Amygdala (tissue), 56 donors: ENCODE data around the gene STEAP3.
A peak's percentile ranks its signal among the peaks of the same experiment; 100 is the strongest.

Experiments used
- DNase-seq, 56 donors: peaks; one replicate each; lab custom pipeline; 2025; lab: John Stamatoyannopoulos, UW

The STEAP3 gene

GRCh38 chr2:119223521-119224390 lies at the start of gene STEAP3:
Gene STEAP3, plus strand, starts transcription at chr2:119223834. Its CDS starts 7,179 bp downstream, at chr2:119231013.
- DNase-seq = peak in 18 of 56 donors; percentile 13 to 44 (median 33)

GRCh38 chr2:119174216-119174992 lies 49.2 kb upstream of the STEAP3 start:
- peak in 17 of 56 donors; percentile 9 to 52 (median 20) for DNase-seq

GRCh38 chr2:119174993-119175347 lies 48.7 kb upstream of the STEAP3 start:
- DNase-seq = no peak

- no peak for DNase-seq
Measured at GRCh38 chr2:119175517-119175916, 48.1 kb upstream of the STEAP3 start.

GRCh38 chr2:119177171-119177837 lies 46.3 kb upstream of the STEAP3 start:
- no peak for DNase-seq

GRCh38 chr2:119177838-119178190 lies 45.8 kb upstream of the STEAP3 start:
- DNase-seq = no peak

- DNase-seq = no peak
Measured at GRCh38 chr2:119178776-119179175, 44.9 kb upstream of the STEAP3 start.

- no peak for DNase-seq
Measured at GRCh38 chr2:119179202-119179601, 44.4 kb upstream of the STEAP3 start.

- no peak for DNase-seq
Measured at GRCh38 chr2:119179991-119180390, 43.6 kb upstream of the STEAP3 start.

GRCh38 chr2:119180892-119181291 lies 42.7 kb upstream of the STEAP3 start:
- no peak for DNase-seq

- no peak for DNase-seq
Measured at GRCh38 chr2:119181391-119181790, 42.2 kb upstream of the STEAP3 start.

- peak in 1 of 56 donors; percentile 27 for DNase-seq
Measured at GRCh38 chr2:119181791-119182445, 41.7 kb upstream of the STEAP3 start.

GRCh38 chr2:119184512-119184911 lies 39.1 kb upstream of the STEAP3 start:
- no peak for DNase-seq

DNA sequence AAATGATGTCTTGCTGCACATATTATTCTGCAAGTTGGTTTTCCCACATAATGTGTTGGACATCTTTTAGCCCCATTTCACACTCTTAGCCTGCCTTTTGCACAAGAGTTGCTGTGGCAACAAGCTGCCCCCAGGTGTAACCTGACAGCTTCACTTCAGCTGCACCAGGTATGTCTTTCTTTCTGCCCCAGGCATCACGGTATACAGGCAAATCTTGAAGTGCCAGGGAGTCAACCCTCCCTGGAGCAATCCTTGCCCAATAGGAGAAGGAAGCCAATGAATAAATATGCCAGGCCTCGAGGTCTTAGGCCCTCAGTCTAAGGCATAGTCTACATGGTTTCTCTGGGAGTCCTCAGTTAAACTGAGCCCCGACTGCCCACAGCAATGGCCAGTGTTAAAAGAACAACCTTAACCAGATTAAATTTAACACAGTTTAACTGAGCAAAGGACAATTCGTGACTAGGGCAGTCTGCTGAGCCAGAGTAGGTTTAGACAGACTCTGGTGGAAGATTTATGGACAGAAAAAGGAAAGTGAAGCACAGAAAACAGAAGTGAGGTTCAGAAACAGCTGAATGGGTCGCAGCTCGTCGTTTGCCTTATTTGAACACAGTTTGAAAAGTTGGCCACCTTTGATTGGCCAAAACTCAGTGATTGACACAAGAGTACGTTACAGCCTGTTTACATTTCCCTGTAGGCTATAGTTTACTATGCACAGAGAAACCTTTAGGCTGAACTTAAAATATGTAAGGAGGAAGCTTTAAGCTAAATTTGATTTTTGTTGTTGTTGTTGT lies 33.1 kb upstream of the STEAP3 start:
- DNase-seq = no peak

- no peak for DNase-seq
Measured at GRCh38 chr2:119192893-119193292, 30.7 kb upstream of the STEAP3 start.

DNA sequence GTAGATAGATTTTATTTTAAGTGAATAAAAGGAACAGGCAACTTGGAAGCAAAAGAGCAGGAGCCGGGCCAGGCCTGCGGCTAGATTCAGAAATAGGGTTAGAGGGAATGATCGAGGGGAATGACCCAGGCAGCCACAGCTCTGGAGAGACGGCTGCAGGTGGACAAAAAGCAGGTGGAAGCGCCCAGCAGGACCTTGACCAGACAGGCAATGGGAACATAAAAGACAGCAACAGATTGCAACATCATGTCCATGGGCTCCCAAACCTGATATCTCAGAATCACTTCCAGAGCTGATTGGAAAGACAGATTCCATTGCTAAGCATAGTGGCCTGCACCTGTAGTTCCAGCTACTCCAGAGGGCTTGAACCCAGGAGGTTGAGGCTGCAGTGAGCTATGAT lies 28.6 kb upstream of the STEAP3 start:
- DNase-seq = no peak

DNA sequence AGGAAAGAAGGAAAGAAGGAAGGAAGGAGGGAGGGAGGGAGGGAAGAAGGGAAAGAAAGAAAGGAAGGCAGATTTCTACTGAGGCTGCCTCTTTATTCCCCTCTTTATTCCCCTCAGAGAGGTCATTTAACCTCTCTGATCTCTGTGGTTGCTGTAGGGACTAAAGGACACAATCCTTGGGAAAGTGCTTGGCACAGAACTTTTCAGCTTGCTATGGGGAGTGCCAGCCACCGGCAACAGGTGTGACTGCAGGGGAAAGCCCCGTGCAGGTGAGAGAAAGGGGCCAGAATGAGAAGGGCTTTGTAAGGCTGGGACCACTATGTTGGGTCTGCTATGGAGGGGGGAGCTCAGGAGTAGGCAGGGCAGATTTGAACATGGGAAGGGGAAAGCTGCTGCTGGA lies 27.7 kb upstream of the STEAP3 start:
- no peak for DNase-seq

DNA sequence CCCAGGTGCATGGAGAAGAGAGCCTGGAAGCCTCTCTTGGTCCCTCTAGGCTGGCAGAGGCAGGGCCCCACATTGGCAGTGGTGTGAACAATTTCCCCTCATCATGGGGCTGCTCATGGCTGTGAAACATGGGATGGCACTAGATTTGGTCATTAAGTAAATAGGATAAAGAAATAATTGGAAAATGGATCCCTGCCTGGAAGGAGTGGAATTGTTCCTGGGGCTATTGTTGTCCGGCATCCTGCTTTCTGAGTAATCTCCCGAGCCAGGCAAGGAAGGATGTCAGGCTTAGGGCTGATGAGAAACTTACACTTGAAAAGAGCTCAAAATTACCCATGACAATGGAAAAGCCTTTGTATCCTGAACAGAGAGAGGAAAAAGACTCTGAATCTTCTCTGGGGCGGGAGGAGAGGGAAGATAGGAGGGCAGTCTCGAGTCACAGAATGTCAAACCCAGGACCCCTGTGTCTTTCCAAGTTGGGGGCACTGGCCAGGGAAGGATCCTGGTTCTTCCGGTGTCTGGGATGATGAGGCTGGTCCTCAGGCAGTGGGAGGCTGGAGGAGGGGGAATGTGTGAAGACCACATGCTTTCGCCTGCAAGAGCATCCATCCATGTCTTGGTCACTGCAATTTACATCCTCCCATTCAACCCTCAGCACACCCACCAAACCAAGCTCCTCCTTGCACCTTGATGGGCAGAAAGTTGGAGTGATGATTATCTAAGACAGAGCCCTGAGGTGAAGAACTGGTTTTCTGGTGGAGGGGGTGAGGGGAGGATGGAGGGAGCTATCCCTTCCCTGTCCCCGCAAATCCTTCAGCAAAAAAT lies 27.1 kb upstream of the STEAP3 start:
- DNase-seq = no peak

DNA sequence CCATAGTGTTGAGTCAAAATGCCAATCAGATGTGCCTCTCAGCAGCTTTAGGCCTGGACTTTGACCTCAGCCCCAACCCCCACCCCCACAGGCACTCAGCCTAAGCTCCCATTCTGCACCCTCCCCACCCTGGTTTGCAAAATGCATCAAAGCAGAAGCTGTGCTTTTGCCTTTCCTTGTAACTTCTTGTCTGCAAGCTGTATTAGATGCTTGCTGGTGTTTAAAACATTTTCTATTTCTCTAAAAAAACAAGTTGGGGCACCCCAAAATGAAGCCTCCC lies 26.6 kb upstream of the STEAP3 start:
- DNase-seq = no peak
